DMS114 treated with DMSO at 0.1 percent for 48 hours (cell line): ENCODE results near the gene DOP1B.
A peak's percentile ranks its signal among the peaks of the same experiment; 100 is the strongest.
"Not testable (repeated sequence)": the region's sequence is repeated elsewhere in the genome, so short reads cannot be mapped to it uniquely, and the experiment has no call there.

ENCODE experiments used
- DNase-seq: peaks from one replicate; lab custom pipeline; 2025; ENCODE audit not compliant: unreplicated experiment; lab: John Stamatoyannopoulos, UW

Gene DOP1B

GRCh38 chr21:36135391-36136102 is 21.1 kb upstream of the DOP1B start:
- peak; percentile 15 for DNase-seq

GRCh38 chr21:36139791-36140190 is 16.8 kb upstream of the DOP1B start:
- not testable (repeated sequence) for DNase-seq

GRCh38 chr21:36141513-36141925 is 15.1 kb upstream of the DOP1B start:
- DNase-seq, result peak; percentile 33

GRCh38 chr21:36144233-36144632 is 12.4 kb upstream of the DOP1B start:
- not testable (repeated sequence) for DNase-seq

GRCh38 chr21:36145259-36145658 is 11.4 kb upstream of the DOP1B start:
- DNase-seq, result no peak

GRCh38 chr21:36147911-36148310 is 8.7 kb upstream of the DOP1B start:
- no peak for DNase-seq

- no peak for DNase-seq
Observed at GRCh38 chr21:36148886-36149285, 7.7 kb upstream of the DOP1B start.

GRCh38 chr21:36149788-36150711 is 6.6 kb upstream of the DOP1B start:
- DNase-seq, result no peak

GRCh38 chr21:36155603-36156338 is 853 bp upstream of the DOP1B start:
- DNase-seq, result no peak

GRCh38 chr21:36156339-36156814 is 247 bp upstream of the DOP1B start:
- peak; percentile 84 for DNase-seq

- DNase-seq, result no peak
Observed at GRCh38 chr21:36159356-36159921, 2.8 kb downstream of the DOP1B start.

GRCh38 chr21:36160850-36161178 is 4.2 kb downstream of the DOP1B start:
- DNase-seq, result no peak

- no peak for DNase-seq
Observed at GRCh38 chr21:36162631-36163030, 6.0 kb downstream of the DOP1B start.

GRCh38 chr21:36163750-36164741 is 7.4 kb downstream of the DOP1B start:
- no peak for DNase-seq

- DNase-seq, result no peak
Observed at GRCh38 chr21:36165356-36165755, 8.7 kb downstream of the DOP1B start.

- DNase-seq, result no peak
Observed at GRCh38 chr21:36166705-36167104, 10.1 kb downstream of the DOP1B start.

- DNase-seq, result no peak
Observed at GRCh38 chr21:36167541-36167940, 10.9 kb downstream of the DOP1B start.

GRCh38 chr21:36169470-36170128 is 13.0 kb downstream of the DOP1B start:
- DNase-seq, result no peak

GRCh38 chr21:36170823-36171222 is 14.2 kb downstream of the DOP1B start:
- no peak for DNase-seq
